GM12891 (cell line): ENCODE data around the gene PXK.

Experiments used
- DNase-seq: peaks from one replicate; pipeline ENCODE4 v3.0.0; 2011; ENCODE audit warnings: low spot score; ENCODE audit not compliant: insufficient read length
- FAIRE-seq: peaks from 2 replicates; lab custom pipeline; 2011; peaks lifted over from hg19 to GRCh38; lab: Jason Lieb, UNC
- PAX5 ChIP-seq: IDR thresholded peaks from 2 replicates; pipeline ENCODE4 v1.6.1; 2011; ENCODE audit warnings: low read length, moderate library complexity, mild to moderate bottlenecking; ENCODE audit not compliant: insufficient read depth, severe bottlenecking
- POLR2A ChIP-seq: IDR thresholded peaks from 2 replicates; pipeline ENCODE4 v1.6.1; 2011; ENCODE audit warnings: low read depth, low read length, control low read depth
- POLR2AphosphoS5 ChIP-seq: IDR thresholded peaks from 2 replicates; pipeline ENCODE4 v1.6.1; 2011; ENCODE audit warnings: low read depth, low read length, control low read depth
- POU2F2 ChIP-seq: IDR thresholded peaks from 2 replicates; pipeline ENCODE4 v1.6.1; 2011; ENCODE audit warnings: low read depth, mild to moderate bottlenecking, control low read depth, low read length, moderate library complexity
- SPI1 ChIP-seq: IDR thresholded peaks from 2 replicates; pipeline ENCODE4 v1.6.1; 2011; ENCODE audit warnings: low read depth, low read length, control low read depth
- TAF1 ChIP-seq: IDR thresholded peaks from 2 replicates; pipeline ENCODE4 v1.6.1; 2011; ENCODE audit warnings: low read depth, low read length, control low read depth

PXK gene

DNA sequence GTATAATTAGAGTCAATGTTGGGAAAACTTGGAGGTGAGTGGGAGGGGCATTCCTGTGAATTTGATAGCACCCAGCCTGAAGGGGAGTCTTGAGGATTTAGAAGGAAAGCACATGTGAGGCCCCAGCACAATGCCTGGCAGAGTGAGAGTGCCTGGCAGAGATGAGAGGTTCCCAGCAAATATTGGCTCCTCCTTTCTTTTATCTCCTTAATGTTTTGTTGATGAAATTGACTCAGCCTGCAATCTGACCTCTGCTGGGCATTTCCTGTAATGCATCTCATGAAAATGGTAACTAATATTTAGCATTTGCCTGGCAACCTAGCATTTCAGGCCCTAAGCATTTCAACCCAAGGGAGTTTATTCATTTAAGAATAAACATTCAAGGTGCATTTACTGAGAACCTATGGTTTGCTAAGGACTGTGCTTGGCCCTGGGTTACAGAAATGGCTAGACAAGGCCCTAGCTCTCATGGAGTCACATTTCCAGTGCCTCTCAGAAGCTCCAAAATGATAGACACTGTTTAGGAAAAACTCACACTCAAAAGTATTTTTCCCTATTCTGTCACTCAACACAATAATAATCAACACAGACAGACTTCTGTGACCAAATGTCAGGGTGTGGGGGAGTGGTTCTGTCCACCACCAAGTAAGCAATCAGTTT lies 82.0 kb downstream of the PXK start:
- FAIRE-seq (peak; percentile 82), DNase-seq (no peak)
- TF ChIP-seq POU2F2 (no peak), TAF1 (no peak), SPI1 (no peak), PAX5 (no peak), POLR2AphosphoS5 (no peak), POLR2A (no peak)

- TF ChIP-seq POLR2A: no peak
- TF ChIP-seq PAX5: no peak
- no peak for TF ChIP-seq SPI1
- TF ChIP-seq POLR2AphosphoS5: no peak
- no peak for TF ChIP-seq POU2F2
- TF ChIP-seq TAF1: no peak
- DNase-seq (no peak), FAIRE-seq (no peak)
These were observed 83.5 kb downstream of the PXK start for GRCh38 chr3:58416191-58416590.

DNA sequence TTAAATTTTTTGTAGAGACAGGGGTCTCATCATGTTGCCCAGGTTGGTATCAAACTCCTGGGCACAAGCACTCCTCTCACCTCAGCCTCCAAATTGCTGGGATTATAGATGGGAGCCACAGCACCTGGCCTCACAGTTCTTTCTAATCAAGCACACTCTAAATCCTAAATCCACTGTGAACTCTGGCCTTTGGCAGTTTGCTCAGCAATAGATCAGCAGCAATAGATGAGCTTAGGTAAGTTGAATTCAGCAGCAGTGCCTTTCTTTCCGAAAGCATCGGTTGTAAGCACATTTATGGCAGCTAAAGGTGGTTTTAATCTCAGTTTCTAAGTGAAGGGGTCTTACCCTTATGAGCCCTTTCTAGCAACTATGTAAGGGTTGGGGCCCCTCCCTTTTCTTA lies 84.4 kb downstream of the PXK start:
- FAIRE-seq: no peak
- no peak for DNase-seq
- TF ChIP-seq POLR2A (no peak), SPI1 (no peak)

DNA sequence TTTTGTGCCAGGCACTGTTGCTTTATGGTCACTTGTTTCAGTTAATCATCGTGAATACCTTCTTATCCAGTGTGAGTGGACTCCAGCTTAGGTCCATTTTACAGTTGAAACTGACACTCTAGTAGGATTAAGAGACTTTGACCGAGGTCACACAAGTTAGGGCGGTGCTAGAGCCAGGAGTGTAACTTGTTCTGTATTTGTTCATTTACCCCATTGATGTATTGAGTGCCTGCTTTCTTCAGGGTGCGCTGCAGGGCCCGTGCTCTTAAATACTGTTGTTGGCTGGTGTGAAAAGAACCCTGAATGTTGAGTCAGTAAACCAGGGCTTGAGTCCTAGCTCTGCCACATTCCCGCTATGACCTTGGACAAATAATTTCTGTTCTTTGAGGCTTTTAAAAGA lies 85.5 kb downstream of the PXK start:
- TF ChIP-seq POLR2A (no peak), POLR2AphosphoS5 (no peak), POU2F2 (no peak), PAX5 (no peak), SPI1 (no peak), TAF1 (no peak)
- DNase-seq (no peak), FAIRE-seq (no peak)

GRCh38 chr3:58419780-58420507 lies 87.3 kb downstream of the PXK start:
- FAIRE-seq: peak; percentile 75
- TF ChIP-seq POLR2AphosphoS5 (no peak), POLR2A (no peak), SPI1 (no peak), TAF1 (no peak), POU2F2 (no peak), PAX5 (no peak)
- DNase-seq: no peak

DNA sequence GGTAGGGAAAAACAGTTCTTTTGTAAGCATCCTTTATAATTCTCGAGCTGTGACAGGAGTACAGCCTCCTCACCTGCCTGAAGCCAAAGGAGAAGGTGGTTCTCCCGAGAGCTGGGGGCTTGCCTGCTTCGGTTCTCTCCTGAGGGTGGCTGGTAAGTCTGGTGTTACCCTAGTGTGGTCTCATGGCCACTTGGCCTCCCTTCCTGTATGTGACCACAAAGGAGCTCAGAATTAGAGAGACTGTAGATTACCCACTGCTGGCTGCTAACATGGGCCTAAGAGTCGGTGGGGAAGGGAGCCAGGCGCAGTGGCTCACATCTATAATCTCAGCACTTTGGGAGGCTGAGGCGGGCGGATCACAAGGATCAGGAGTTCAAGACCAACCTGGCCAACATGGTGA lies 88.3 kb downstream of the PXK start:
- DNase-seq (no peak), FAIRE-seq (no peak)
- TF ChIP-seq SPI1 (no peak), PAX5 (no peak), POU2F2 (no peak), POLR2AphosphoS5 (no peak), POLR2A (no peak)

DNA sequence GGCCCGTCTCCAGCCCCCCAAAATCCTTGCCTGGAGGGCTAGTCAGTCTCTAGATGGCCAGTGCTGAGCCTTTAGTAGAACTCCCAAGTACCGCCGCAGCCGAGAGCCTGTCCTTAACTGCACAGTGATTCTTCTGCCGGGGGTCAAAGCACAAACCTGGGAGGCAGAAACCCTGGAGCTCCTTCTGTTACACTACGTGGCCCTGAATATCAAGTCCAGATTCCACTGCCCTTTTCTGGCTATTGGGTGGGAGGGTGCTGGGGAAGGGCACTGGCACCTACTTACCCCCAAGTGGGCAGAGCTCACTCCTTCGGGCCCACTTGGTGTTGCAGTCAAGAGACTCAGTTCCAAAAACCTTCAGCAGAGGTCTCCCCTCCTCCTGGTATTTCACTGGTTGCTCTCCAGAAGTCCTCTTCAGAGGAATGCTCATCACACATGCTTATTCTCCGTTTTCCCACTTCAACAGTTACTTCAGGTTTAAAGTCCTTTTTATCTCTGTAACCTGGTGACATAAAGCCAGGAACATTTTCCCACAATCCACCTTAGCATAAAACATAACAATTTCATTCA lies 90.1 kb downstream of the PXK start:
- no peak for DNase-seq
- no peak for TF ChIP-seq POLR2AphosphoS5
- TF ChIP-seq PAX5: no peak
- TF ChIP-seq SPI1: no peak
- FAIRE-seq: no peak

DNA sequence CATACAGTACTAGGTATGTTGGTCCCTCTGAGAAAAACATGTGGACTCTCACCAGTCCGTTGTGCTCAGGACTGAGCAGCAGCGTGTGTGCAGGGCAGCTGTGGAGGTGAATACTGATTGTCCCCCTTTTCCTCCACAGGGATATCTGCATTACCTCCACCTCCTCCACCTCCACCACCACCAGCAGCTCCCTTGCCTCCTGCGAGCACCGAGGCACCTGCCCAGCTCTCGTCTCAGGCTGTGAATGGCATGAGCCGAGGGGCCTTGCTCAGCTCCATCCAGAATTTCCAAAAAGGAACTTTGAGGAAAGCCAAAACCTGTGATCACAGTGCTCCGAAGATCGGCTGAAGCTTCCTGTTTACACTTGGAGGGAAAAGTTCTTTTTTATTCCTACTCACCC lies 91.9 kb downstream of the PXK start:
- TF ChIP-seq POLR2AphosphoS5: no peak
- no peak for TF ChIP-seq PAX5
- no peak for TF ChIP-seq POU2F2
- TF ChIP-seq SPI1: no peak
- no peak for TF ChIP-seq TAF1
- no peak for TF ChIP-seq POLR2A
- no peak for FAIRE-seq
- no peak for DNase-seq

- no peak for FAIRE-seq
These were observed 93.1 kb downstream of the PXK start for GRCh38 chr3:58425782-58426181.

GRCh38 chr3:58427661-58428361 lies 95.1 kb downstream of the PXK start:
- DNase-seq: no peak
- TF ChIP-seq PAX5 (no peak), POLR2A (no peak), SPI1 (no peak), POU2F2 (no peak), POLR2AphosphoS5 (no peak), TAF1 (no peak)
- no peak for FAIRE-seq

More at GRCh38 chr3:58425782-58426181, 93.1 kb downstream of the PXK start:
- DNase-seq: no peak
- no peak for TF ChIP-seq POLR2A
- no peak for TF ChIP-seq POLR2AphosphoS5
- no peak for TF ChIP-seq SPI1
- no peak for TF ChIP-seq PAX5
- no peak for TF ChIP-seq TAF1
- TF ChIP-seq POU2F2: no peak
